ENCODE measurements around the gene PROCA1.
"Not testable (repeated sequence)": the region's sequence is repeated elsewhere in the genome, so short reads cannot be mapped to it uniquely, and the experiment has no call there.

PROCA1 gene

GRCh38 chr17:28665994-28666393 lies 45.7 kb downstream of the PROCA1 start:
- DNase-seq = no peak

GRCh38 chr17:28663723-28664122 lies 48.0 kb downstream of the PROCA1 start:
- no peak for DNase-seq

GRCh38 chr17:28662527-28662829 lies 49.2 kb downstream of the PROCA1 start:
- DNase-seq = no peak

GRCh38 chr17:28661635-28662526 lies 49.8 kb downstream of the PROCA1 start, which contains the start of the genes SDF2 and SUPT6H:
Gene SDF2, minus strand, starts transcription at chr17:28661906. Its CDS starts 30 bp downstream, at chr17:28661876.
Gene SUPT6H, plus strand, starts transcription at chr17:28662205. Its CDS starts 11,197 bp downstream, at chr17:28673402.
- peak; percentile 85 to 90 (median 88) for DNase-seq

GRCh38 chr17:28659497-28659881 lies 52.2 kb downstream of the PROCA1 start:
- not testable (repeated sequence) for DNase-seq

- not testable (repeated sequence) for DNase-seq
Measured at GRCh38 chr17:28658766-28659496, 52.8 kb downstream of the PROCA1 start.

- not testable (repeated sequence) for DNase-seq
Measured at GRCh38 chr17:28658342-28658741, 53.3 kb downstream of the PROCA1 start.

- no peak for DNase-seq
Measured at GRCh38 chr17:28657756-28658155, 53.9 kb downstream of the PROCA1 start.

GRCh38 chr17:28655160-28655559 lies 56.5 kb downstream of the PROCA1 start:
- no peak for DNase-seq
